ENCODE data around the gene FAM241B.

The FAM241B gene, protein sequence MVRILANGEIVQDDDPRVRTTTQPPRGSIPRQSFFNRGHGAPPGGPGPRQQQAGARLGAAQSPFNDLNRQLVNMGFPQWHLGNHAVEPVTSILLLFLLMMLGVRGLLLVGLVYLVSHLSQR

DNA sequence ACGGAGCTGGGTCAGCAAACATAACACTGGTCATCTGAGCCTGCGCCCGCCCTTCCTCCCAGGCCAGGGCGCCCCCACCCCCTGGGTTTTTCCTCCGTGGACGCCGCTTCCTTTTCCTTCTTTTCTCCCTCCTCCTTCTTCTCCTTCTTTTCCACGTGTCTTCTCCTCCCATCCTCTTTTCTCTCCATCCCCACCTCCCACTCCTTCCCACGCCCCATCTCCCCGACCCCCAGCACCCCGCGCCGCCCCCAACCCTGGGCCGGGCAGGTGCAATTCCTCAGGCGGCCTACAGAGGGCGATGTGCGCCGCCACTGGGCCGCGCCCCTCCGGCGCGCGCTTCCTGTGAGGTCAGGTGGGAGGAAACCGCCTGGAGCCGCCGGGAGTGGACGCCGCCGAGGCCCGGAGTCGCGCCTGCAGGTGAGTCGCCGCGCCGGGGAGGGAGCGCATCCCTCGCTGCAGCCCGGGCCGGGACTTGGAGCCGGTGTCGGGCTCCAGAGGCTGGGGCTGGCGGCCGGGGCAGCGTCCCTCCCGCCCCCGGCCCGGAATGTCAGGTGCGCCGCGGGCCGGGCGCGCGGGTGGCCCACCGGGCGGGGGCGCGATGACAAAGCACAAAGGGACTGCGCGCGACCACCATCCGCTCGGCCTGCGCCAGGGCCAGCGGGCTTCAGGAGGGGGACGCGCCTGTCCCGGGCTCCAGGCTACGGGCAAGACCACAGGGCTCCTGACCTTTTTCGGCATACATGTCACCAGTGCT lies at the start of gene FAM241B:
Gene FAM241B, plus strand, starts transcription at position 351 of the 754 bp plus-strand sequence. CDS start 1,497 bp downstream, outside the sequence.
- no peaks in the 10 kb centered on the region for H3K9me2 ChIP-seq (ENCODE audit: low read depth, low read length)
- no peaks in the 10 kb centered on the region for H3K36me3 ChIP-seq (ENCODE audit: insufficient read depth, low read length)
- H4K20me1 ChIP-seq (ENCODE audit: insufficient read depth, low read length) = no peaks in the 10 kb centered on the region
- H2AFZ ChIP-seq (ENCODE audit: low read length) = no peak within 1 kb of the TSS
- no peaks in the 10 kb centered on the region for H3K27me3 ChIP-seq (ENCODE audit: insufficient read depth, low read length)
- H3K9ac ChIP-seq (ENCODE audit: low read length) = no peak within 1 kb of the TSS
- H3F3A ChIP-seq (ENCODE audit: insufficient read depth, low read length) = no peaks in the 10 kb centered on the region
- no peak within 1 kb of the TSS for H3K27ac ChIP-seq (ENCODE audit: low read depth, low read length, poor library complexity, severe bottlenecking)
- TF ChIP-seq, protein P1, sequence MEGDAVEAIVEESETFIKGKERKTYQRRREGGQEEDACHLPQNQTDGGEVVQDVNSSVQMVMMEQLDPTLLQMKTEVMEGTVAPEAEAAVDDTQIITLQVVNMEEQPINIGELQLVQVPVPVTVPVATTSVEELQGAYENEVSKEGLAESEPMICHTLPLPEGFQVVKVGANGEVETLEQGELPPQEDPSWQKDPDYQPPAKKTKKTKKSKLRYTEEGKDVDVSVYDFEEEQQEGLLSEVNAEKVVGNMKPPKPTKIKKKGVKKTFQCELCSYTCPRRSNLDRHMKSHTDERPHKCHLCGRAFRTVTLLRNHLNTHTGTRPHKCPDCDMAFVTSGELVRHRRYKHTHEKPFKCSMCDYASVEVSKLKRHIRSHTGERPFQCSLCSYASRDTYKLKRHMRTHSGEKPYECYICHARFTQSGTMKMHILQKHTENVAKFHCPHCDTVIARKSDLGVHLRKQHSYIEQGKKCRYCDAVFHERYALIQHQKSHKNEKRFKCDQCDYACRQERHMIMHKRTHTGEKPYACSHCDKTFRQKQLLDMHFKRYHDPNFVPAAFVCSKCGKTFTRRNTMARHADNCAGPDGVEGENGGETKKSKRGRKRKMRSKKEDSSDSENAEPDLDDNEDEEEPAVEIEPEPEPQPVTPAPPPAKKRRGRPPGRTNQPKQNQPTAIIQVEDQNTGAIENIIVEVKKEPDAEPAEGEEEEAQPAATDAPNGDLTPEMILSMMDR (IDR thresholded peaks at IDR 0.05; ENCODE audit: low read length) = peak; percentile 48
- no peak for TF ChIP-seq EZH2 (IDR thresholded peaks at IDR 0.05; ENCODE audit: borderline replicate concordance, low read length)
- no peak within 1 kb of the TSS for H3K4me3 ChIP-seq (ENCODE audit: low read depth, low read length, poor library complexity, severe bottlenecking)
- H3K9me3 ChIP-seq (ENCODE audit: low read length) = no peaks in the 10 kb centered on the region
- no peaks in the 10 kb centered on the region for H3K79me2 ChIP-seq (ENCODE audit: insufficient read depth, low read length)
- no peak within 1 kb of the TSS for H3K4me2 ChIP-seq (ENCODE audit: low read length)
- no peaks in the 10 kb centered on the region for H3K4me1 ChIP-seq (ENCODE audit: insufficient read depth, low read length, severe bottlenecking)

DNA sequence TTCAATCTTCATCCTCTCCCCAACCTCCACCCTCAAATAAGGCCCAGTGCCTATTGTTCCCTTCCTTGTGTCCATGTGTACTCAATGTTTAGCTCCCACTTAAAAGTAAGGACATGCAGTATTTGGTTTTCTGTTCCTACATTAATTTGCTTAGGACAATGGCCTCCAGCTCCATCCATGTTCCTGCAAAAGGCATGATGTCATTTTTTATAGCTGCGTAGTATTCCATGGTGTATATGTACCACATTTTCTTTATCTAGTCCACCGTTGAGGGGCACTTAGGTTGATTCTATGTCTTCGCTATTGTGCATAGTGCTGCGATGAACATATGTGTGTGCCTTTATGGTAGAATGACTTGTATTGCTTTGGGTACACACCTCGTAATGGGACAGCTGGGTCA lies 49.6 kb upstream of the FAM241B start:
- no peaks in the 10 kb centered on the region for H3F3A ChIP-seq (ENCODE audit: insufficient read depth, low read length)
- no peaks in the 10 kb centered on the region for H3K9me3 ChIP-seq (ENCODE audit: low read length)
- no peaks in the 10 kb centered on the region for H3K9me2 ChIP-seq (ENCODE audit: low read depth, low read length)
- no peak overlapping the region for H3K9ac ChIP-seq (ENCODE audit: low read length)
- no peak overlapping the region for H3K4me2 ChIP-seq (ENCODE audit: low read length)
- TF ChIP-seq, protein P1 (IDR thresholded peaks at IDR 0.05; ENCODE audit: low read length) = no peak
- no peak for TF ChIP-seq EZH2 (IDR thresholded peaks at IDR 0.05; ENCODE audit: borderline replicate concordance, low read length)
- no peak overlapping the region for H2AFZ ChIP-seq (ENCODE audit: low read length)
- H3K27ac ChIP-seq (ENCODE audit: low read depth, low read length, poor library complexity, severe bottlenecking) = no peak overlapping the region
- H3K4me1 ChIP-seq (ENCODE audit: insufficient read depth, low read length, severe bottlenecking) = no peaks in the 10 kb centered on the region
- H4K20me1 ChIP-seq (ENCODE audit: insufficient read depth, low read length) = no peaks in the 10 kb centered on the region
- H3K4me3 ChIP-seq (ENCODE audit: low read depth, low read length, poor library complexity, severe bottlenecking) = no peak overlapping the region
- H3K79me2 ChIP-seq (ENCODE audit: insufficient read depth, low read length) = no peaks in the 10 kb centered on the region
- H3K27me3 ChIP-seq (ENCODE audit: insufficient read depth, low read length) = no peaks in the 10 kb centered on the region
- no peaks in the 10 kb centered on the region for H3K36me3 ChIP-seq (ENCODE audit: insufficient read depth, low read length)

DNA sequence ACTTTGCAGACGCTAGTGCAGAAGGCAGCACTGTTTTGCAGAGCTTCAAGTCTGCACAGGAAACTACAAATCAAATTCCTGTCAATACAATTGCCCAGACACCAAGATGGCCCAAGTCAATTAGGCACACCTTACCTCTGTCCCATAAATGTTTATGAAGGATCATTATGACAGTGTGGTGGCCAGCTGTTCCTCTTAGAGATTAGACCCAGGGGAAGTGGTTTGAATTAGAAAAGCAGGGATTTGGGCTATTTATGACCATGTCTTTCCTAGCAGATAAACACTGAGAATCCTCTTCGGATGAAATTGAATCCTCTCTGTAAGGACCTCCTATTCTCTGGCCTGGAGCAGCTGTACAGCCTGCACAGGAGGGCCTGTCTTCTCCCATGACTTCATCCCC lies 46.9 kb upstream of the FAM241B start:
- Histone ChIP-seq H3K27ac (ENCODE audit: low read depth, low read length, poor library complexity, severe bottlenecking) (no peak overlapping the region), H2AFZ (ENCODE audit: low read length) (no peak overlapping the region), H3K9ac (ENCODE audit: low read length) (no peak overlapping the region), H3K4me3 (ENCODE audit: low read depth, low read length, poor library complexity, severe bottlenecking) (no peak overlapping the region), H3K4me1 (ENCODE audit: insufficient read depth, low read length, severe bottlenecking) (no peaks in the 10 kb centered on the region), H4K20me1 (ENCODE audit: insufficient read depth, low read length) (no peaks in the 10 kb centered on the region), H3K79me2 (ENCODE audit: insufficient read depth, low read length) (no peaks in the 10 kb centered on the region), H3K36me3 (ENCODE audit: insufficient read depth, low read length) (no peaks in the 10 kb centered on the region), H3K4me2 (ENCODE audit: low read length) (no peak overlapping the region), H3K9me2 (ENCODE audit: low read depth, low read length) (no peaks in the 10 kb centered on the region), H3F3A (ENCODE audit: insufficient read depth, low read length) (no peaks in the 10 kb centered on the region), H3K9me3 (ENCODE audit: low read length) (no peaks in the 10 kb centered on the region), H3K27me3 (ENCODE audit: insufficient read depth, low read length) (no peaks in the 10 kb centered on the region)
- TF ChIP-seq, protein P1 (IDR thresholded peaks at IDR 0.05; ENCODE audit: low read length) = no peak
- TF ChIP-seq EZH2 (IDR thresholded peaks at IDR 0.05; ENCODE audit: borderline replicate concordance, low read length) = no peak
